Right kidney (tissue), 1 donor: Measurements from ENCODE around the gene CYP4F22.
"Not testable (repeated sequence)": the region's sequence is repeated elsewhere in the genome, so short reads cannot be mapped to it uniquely, and the experiment has no call there.

Experiments
- DNase-seq: peaks from one replicate; pipeline ENCODE4 v3.0.0-alpha.2; 2016

Gene CYP4F22

DNA sequence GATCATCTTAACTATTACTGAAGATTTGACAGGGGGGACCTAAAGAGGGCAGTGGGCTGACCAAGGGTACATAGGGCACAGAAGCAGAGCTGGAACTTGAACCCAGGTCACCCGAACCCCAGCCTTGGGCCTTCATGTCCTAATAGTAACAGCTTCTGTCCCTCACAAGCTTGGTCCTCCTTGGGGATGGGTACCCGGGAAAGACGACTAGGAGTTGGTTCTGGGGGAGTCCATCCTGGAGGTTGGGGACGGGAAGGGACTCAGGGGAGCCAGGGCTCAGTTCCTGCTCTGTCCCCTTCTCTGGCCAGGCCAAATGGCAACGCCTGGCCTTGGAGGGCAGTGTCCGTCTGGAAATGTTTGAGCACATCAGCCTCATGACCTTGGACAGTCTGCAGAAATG, 67.1 kb downstream of the CYP4F22 start:
- DNase-seq, result no peak

DNA sequence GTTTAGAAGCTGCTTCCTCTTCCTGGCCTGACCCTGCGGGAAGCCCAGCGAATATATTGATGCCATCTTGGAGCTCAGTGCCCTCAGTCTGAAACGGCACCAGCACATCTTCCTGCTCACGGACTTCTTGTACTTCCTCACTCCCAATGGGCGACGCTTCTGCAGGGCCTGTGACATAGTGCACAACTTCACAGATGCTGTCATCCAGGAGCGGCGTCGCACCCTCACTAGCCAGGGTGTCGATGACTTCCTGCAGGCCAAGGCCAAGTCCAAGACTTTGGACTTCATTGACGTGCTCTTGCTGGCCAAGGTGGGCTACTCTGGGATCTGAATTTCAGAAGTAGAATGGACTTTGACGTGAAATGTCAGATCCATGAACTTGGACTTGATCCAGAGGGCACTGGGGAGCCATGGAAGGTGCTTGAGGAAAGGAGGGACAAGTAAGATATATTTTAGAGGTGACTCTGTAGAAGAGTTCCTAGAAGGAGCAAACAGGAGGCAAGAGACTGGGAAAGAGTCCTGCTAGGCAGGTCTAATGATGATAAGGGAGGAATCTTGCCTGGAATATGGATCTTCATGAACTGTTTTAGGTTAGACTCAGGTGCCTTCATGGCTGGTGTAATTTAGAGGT, 68.3 kb downstream of the CYP4F22 start:
- DNase-seq, result no peak

DNA sequence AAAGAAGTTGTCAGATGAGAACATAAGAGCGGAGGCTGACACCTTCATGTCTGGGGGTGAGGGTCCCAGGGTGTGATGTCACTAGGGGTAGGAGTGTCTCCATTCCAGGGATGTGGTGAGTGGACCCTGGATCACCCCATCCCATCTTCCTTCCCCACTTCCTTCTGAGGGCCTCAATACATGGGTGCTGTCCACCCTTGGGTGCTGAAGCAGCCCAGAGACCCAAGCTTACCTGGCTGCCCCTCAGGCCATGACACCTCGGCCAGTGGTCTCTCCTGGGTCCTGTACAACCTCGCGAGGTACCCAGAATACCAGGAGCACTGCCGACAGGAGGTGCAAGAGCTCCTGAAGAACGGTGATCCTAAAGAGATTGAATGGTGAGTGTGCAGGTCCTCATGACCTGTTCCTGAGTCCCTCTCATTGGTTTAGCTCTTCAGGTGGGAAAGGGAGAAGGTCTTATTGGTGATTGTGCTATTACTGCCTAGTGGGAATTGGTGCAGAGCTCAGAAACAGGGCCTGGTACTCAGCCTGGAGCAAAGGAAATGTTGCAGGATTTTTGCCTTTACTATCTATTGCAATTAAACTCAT, 69.0 kb downstream of the CYP4F22 start:
- no peak for DNase-seq

DNA sequence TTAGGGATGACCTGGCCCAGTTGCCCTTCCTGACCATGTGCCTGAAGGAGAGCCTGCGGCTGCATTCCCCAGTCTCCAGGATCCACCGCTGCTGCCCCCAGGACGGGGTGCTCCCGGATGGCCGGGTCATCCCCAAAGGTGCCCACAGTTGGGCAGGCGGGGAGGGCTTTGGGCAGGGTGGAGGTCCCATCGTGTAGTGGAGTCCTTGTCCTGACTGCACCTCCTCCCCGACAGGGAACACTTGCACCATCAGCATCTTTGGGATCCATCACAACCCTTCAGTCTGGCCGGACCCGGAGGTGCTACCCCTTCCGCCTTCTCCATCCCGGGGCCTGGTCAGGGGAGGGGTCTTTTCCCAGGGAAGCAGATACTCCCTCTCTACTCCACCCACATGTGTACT, 75.0 kb downstream of the CYP4F22 start:
- DNase-seq, result no peak

DNA sequence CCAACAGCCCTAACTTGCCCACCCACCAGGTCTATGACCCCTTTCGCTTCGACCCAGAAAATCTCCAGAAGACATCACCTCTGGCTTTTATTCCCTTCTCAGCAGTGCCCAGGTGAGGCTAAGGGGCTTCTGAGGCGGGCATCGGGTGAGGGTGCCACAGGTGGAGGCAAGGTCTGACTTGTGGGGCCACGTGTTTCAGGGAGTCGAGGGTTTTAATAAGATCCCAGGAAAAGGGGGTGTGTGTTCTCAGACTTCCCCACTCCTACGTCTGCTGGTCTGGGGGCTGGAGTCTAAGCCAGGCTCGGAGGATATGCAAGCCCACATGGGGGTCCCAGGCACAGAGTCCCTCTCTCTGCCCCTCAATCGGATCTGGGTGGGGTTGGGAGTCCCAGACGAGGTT, 75.8 kb downstream of the CYP4F22 start:
- DNase-seq, result no peak

DNA sequence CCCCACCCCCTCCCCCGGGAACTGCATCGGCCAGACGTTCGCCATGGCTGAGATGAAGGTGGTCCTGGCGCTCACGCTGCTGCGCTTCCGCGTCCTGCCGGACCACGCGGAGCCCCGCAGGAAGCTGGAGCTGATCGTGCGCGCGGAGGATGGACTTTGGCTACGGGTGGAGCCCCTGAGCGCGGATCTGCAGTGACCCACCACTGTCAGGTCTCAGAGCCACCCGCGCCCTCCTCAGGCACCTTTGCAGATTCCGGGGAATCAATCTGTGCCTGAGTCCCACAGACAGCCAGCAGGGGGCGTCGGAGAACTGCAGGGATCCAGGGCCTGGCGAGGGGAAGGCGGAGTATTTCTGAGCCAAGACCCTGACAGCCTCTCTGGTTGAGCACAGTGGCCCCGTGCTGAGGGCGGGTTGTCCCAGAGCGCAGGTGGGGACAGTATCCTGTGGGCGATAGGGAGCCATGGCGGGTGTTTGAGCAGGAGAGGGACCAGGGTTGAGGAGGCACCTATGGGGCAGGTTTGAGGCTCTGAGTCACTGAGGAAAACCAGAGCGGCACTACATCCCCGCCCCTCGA, 76.3 kb downstream of the CYP4F22 start:
- peak; percentile 55 for DNase-seq

DNA sequence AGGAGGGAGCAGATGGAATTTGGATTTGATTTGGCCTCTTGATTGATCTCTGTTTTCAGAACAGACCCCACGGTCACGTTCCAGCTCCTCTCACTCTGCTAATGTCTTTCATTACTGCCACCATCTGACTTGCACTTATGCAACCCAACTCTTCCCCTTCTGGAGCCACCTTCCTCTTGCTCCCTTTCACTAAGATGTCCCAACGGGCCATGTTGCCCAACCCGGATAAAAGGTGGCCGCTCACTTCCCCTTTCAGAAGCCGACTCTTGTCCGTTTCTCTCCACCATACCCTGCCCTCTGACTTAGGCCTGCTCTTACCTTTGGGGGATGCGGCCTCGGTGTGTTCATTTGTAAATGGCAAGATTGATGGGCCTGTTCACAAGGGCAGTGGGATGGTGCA, 79.3 kb downstream of the CYP4F22 start:
- DNase-seq, result no peak

DNA sequence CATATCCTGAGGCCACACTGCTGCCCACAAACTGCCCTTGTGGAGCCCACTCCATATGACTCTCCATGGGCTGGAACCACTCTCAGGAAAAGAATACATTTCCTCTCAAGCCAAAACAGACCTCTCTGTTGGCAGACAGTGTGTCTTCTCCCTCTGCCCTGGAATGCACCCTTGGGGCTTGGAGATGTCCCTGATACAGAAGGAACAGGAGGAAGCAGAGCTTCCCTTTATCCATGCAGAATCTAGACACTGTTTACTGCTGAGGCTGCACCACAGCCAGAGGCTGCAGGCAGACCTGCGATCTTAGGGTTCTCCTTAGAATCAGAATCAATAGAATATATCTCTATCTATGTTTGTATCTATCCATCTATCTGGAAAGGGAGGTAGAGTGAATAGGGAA, 79.9 kb downstream of the CYP4F22 start:
- no peak for DNase-seq

DNA sequence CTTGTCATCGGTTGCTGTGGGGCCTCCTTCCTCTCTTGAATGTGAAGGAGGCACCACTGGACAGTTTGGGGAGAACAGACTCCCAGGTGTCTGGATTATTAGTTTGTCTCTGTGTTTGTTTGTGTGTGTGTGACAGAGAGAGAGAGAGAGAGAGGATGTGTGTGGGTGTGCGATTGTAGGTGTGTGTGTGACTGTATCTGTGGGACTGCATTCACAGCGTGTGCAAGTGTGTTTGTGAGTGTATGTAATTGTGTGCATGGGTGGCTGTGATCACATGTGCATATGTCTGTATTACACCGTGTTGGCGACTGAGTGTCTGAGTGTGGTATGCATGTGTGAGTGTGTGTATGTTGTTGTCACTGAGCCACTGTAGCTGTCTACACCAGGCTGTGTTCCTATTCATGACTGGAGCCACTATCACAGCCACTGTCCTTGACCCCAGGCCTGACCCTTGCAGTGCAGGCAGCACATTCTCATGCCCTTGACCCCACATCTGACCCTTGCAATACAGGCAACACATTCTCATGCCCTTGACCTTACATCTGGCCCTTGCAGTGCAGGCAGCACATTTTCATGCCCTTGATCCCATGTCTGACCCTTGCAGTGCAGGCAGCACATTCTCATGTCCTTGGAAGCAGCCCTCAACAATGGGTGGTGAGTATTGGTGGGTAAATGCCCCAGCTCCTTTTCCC, 81.6 kb downstream of the CYP4F22 start:
- DNase-seq, result no peak

DNA sequence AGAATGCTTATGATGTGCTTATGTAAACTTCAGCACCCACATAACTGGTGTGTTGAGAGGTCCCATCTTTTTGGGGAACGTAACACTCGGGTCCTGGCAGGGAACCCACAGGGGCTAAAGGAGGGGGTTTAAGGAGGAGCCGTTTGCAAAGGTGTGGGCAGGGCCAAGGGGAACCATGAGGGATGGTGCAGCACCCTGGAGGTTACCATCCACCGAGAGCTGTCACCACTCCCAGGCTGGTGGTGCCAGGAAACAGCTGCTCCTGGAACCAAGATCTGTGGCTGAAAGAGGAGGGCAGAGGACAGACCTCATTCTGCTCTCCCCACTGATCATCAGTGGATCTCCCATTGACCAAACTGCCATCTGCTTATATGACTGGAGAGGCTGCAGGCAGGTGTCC, 83.5 kb downstream of the CYP4F22 start:
- DNase-seq, result no peak

DNA sequence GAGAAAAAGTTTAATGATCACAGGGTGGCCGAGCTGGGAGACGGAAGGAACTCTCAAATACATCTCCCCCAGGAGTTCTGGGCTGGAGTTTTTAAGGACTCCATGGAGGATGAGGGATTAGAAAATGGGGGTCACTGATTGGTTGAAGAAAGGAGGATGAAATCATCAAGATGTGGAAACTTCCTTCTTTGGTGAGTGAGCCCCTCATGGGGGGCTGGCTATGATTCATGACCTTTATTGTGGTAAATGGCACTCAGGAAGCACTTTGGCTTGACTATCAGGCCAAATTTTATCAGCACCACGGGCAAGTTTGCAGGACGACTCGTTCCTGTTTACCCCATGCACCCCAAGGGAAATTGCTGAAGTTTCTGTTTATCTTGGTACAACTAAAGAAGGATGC, 84.2 kb downstream of the CYP4F22 start:
- DNase-seq, result not testable (repeated sequence)

DNA sequence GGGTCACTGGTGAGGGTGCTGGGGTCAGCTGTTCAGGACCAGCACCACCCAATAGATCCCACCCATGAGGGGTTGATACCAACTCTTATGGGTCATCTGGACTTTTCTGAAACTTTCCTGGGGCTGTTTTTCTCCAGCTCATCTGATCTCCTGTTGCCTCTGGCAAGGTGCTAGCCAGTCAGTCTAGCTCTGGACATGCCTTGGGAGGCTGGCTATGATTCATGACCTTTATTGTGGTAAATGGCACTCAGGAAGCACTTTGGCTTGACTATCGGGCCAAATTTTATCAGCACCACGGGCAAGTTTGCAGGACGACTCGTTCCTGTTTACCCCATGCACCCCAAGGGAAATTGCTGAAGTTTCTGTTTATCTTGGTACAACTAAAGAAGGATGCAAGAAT, 85.4 kb downstream of the CYP4F22 start:
- DNase-seq, result not testable (repeated sequence)

DNA sequence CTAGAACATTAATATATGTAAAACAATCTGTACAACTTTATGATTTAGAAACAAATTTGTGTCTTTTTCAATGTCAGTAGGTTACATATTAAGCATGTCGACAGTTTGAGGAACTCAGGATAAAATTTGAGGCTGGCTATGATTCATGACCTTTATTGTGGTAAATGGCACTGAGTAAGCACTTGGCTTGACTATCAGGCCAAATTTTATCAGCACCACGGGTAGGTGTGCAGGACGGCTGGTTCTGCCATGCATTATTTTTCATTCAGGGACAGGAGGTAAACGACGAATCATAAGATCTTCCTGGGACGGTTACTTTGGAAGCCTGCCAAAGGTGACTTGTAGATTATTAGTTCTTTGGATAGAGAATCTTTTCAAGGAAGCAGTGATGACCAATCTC, 86.7 kb downstream of the CYP4F22 start:
- no peak for DNase-seq
